Fibroblast of villous mesenchyme (primary cell): ENCODE data around the gene ACAA1. TPM values are rescaled to one million over a fixed set of nuclear protein-coding genes. Genes with fewer than 3 reads are reported as not detected.

Source experiments
- DNase-seq: peaks from one replicate; pipeline ENCODE4 v3.0.0-alpha.2; 2010; ENCODE audit warnings: low read depth
- H3K4me3 ChIP-seq: 2 replicates; pipeline ENCODE4 v1.5.1; 2011; ENCODE audit warnings: low read depth, mild to moderate bottlenecking, low read length
- CTCF ChIP-seq: IDR thresholded peaks from 2 replicates; pipeline ENCODE4 v1.5.1; 2012; ENCODE audit warnings: low read depth, mild to moderate bottlenecking, low read length; ENCODE audit not compliant: insufficient read depth
- total RNA-seq: library from RNA; depleted of rRNA; stranded (reverse); fragments of >200 nt; gene quantifications from 2 replicates; pipeline ENCODE4 v1.2.3, GENCODE V29; 2012

Gene ACAA1
- total RNA-seq, 1 donor, result 18.1 TPM

DNA sequence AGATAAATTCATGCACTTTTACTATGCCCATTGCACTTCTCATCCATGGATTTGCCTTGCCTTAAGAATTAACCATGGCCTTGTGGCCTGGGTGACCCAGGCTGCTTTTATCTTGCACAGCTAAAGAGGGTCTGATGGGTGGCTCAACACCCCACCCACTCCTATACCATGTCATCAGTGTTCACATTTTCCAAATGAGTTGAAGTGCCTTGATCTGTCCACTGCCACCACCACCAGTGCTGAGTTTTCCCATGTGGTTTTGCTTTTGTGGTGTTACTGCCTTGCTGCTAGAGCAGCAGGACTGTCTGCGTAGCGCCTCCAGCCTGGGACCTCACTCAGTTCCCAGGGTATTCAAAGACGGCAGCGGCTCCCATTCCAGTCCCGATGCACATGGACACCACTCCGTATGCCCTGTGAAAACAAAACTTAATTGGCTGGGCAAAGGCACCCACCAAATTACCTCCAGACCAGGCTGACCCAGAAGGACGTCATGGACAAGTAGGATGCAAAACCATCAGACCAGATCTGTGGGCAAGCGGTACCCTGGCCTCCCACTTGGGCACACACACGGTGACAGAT is 14.1 kb downstream of the ACAA1 start:
- DNase-seq, result no peak
- no peak for TF ChIP-seq CTCF
- H3K4me3 ChIP-seq, result no peak overlapping the region

DNA sequence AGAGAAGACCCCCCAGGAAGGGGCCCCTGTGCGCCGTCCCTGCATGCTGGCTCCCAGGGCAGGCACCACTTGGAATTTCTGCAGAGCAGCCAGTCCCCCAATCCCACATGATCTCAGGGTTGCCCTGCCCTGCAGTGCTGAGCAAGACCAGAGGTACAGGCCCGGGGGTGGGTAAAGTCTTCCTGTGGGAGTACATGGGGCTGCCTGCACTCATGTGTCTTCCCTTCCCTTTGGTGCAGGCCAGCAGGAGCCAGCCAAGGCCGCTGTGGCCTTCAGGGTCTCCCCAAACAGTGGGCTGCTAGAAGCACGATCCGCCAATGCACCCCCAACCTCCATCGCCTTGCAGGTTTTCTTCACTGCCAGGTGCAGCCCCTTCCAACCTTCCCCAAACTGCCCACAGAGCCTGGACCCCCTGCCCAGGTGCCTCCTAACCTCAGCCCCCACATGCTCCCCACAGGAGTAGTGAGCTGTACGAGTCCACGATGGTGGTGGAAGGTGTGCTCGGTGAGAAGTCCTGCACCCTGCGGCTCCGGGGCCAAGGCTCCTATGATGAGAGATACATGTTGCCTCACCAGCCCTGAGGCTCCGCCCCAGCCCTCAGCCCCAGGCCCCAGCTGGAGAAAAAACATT is 15.0 kb downstream of the ACAA1 start:
- TF ChIP-seq CTCF, result no peak
- no peak for DNase-seq

DNA sequence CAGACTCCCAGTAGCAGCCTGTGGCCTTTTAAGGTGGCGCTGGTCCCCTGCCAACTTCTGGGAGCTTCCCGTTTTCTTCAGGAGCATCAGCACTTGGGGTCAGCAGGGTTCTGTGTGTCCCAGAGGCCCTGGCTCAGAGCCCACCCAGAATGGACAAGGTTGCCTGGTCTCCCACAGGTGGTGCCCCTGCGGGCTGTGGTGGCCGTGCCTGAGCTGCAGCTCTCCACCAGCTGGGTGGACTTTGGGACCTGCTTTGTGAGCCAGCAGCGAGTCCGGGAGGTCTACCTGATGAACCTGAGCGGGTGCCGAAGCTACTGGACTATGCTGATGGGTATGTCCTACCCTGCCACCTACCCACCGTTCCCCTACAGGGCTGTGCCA is 15.5 kb downstream of the ACAA1 start:
- no peak for TF ChIP-seq CTCF
- no peak overlapping the region for H3K4me3 ChIP-seq
- DNase-seq, result no peak

More for the DNA sequence above, 15.0 kb downstream of the ACAA1 start:
- no peak overlapping the region for H3K4me3 ChIP-seq

GRCh38 chr3:38120693-38121450 is 16.1 kb downstream of the ACAA1 start:
- DNase-seq, result no peak
- TF ChIP-seq CTCF, result no peak
- no peak overlapping the region for H3K4me3 ChIP-seq

DNA sequence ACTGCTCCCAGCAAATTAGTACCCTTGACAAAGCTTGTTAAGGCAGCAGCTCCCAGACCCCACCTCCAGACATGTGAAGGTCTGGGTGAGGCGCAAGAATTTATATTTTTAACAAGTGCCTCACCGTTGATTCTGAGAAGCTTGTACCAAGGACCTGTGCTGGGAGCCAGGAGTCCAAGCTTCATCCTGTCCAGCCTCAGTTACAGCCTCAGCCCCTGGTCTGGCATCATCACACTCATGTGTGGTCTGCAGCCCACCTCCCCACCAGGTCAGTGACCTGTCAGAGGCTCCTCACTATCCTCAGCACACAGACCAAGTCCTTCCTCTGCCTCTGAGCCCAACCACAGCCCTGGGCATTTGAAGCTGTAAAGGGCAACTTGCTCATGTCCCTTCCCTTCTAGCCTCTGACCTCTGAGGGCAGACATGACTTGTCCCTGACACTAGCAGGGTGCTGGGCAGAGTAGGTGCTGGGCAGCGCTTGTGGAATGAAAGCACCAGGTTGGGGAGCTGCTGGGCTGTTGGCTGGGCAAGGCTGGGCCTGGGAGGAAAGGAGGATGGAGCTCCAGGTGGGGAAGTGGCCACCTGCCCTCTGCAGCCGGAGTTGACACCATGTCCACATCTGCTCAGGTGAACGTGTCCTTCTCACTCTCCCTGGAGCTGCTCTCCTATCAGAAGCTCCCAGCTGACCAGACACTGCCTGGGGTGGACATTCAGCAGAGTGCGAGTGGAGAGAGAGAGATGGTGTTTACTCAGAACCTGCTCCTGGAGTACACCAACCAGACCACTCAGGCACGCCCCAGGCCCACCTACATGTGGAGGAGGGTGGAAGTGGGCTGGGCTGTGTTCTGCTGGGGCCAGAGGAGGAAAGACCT is 16.9 kb downstream of the ACAA1 start:
- TF ChIP-seq CTCF, result no peak
- no peak overlapping the region for H3K4me3 ChIP-seq
- no peak for DNase-seq

DNA sequence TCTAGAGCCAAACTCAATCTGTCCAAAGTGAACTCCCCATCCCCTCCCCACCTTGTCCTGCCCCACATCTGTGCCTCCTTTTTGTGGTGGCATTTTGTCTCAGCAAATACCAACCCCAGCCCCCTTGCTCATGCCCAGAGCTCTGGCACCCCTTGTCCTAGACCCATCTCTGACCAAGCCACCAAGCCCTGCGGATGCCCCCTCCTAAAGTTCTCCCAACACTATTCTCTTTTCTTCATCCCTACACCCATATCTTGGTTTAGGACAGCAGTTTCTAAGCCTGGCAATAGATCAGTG is 17.7 kb downstream of the ACAA1 start:
- no peak for TF ChIP-seq CTCF
- no peak for DNase-seq
- H3K4me3 ChIP-seq, result no peak overlapping the region
